ENCODE results near the gene S100A6. TPM values are rescaled to one million over a fixed set of nuclear protein-coding genes. Genes with fewer than 3 reads are reported as not detected.

The S100A6 gene
- polyA plus RNA-seq, 2 donors: 936 to 2,978 TPM

GRCh38 chr1:153509036-153509435 is 26.8 kb downstream of the S100A6 start:
- H3K9me3 ChIP-seq (ENCODE audit: control insufficient read depth in 2 of 2, insufficient read depth in 1 of 2, low read depth in 1 of 2, low read length in 1 of 2): no peaks in the 10 kb centered on the region
- peaks cover 4 to 7% of the 10 kb centered on the region in 2 donors for H3K4me1 ChIP-seq (ENCODE audit: control insufficient read depth in 2 of 2, insufficient read depth in 2 of 2, low read length in 1 of 2)
- H3K36me3 ChIP-seq (ENCODE audit: control insufficient read depth in 2 of 2, insufficient read depth in 2 of 2, low read length in 1 of 2): no peaks in the 10 kb centered on the region
- H3K4me3 ChIP-seq (ENCODE audit: low read depth in 1 of 2, low read length in 2 of 2): no peak overlapping the region
- no peak overlapping the region for H3K27ac ChIP-seq (ENCODE audit: low read depth in 2 of 2, low read length in 1 of 2)
- no peaks in the 10 kb centered on the region for H3K27me3 ChIP-seq (ENCODE audit: control insufficient read depth in 1 of 2, insufficient read depth in 2 of 2, low read length in 2 of 2)
- WGBS, 2 donors: 76 to 90% methylated on average over 3 of the region's 3 CpGs

GRCh38 chr1:153507926-153508583 is 27.7 kb downstream of the S100A6 start:
- Histone ChIP-seq H3K27ac (ENCODE audit: low read depth in 2 of 2, low read length in 1 of 2) (no peak overlapping the region), H3K27me3 (ENCODE audit: control insufficient read depth in 1 of 2, insufficient read depth in 2 of 2, low read length in 2 of 2) (no peaks in the 10 kb centered on the region), H3K4me1 (ENCODE audit: control insufficient read depth in 2 of 2, insufficient read depth in 2 of 2, low read length in 1 of 2) (peaks cover 4 to 7% of the 10 kb centered on the region in 2 donors), H3K9me3 (ENCODE audit: control insufficient read depth in 2 of 2, insufficient read depth in 1 of 2, low read depth in 1 of 2, low read length in 1 of 2) (no peaks in the 10 kb centered on the region), H3K36me3 (ENCODE audit: control insufficient read depth in 2 of 2, insufficient read depth in 2 of 2, low read length in 1 of 2) (no peaks in the 10 kb centered on the region), H3K4me3 (ENCODE audit: low read depth in 1 of 2, low read length in 2 of 2) (no peak overlapping the region)
- 85 to 87% methylated on average over 11 of the region's 11 CpGs for WGBS, 2 donors

GRCh38 chr1:153506831-153507413 is 28.9 kb downstream of the S100A6 start:
- 27 to 32% methylated on average over 7 of the region's 7 CpGs for WGBS, 2 donors
- peaks cover 4% of the 10 kb centered on the region in 2 donors for H3K4me1 ChIP-seq (ENCODE audit: control insufficient read depth in 2 of 2, insufficient read depth in 2 of 2, low read length in 1 of 2)
- no peak overlapping the region for H3K4me3 ChIP-seq (ENCODE audit: low read depth in 1 of 2, low read length in 2 of 2)
- H3K27me3 ChIP-seq (ENCODE audit: control insufficient read depth in 1 of 2, insufficient read depth in 2 of 2, low read length in 2 of 2): no peaks in the 10 kb centered on the region
- peak overlapping the region; percentile 57 to 89 for H3K27ac ChIP-seq (ENCODE audit: low read depth in 2 of 2, low read length in 1 of 2)
- H3K36me3 ChIP-seq (ENCODE audit: control insufficient read depth in 2 of 2, insufficient read depth in 2 of 2, low read length in 1 of 2): no peaks in the 10 kb centered on the region
- H3K9me3 ChIP-seq (ENCODE audit: control insufficient read depth in 2 of 2, insufficient read depth in 1 of 2, low read depth in 1 of 2, low read length in 1 of 2): no peaks in the 10 kb centered on the region

- Histone ChIP-seq H3K4me1 (ENCODE audit: control insufficient read depth in 2 of 2, insufficient read depth in 2 of 2, low read length in 1 of 2) (peaks cover 4% of the 10 kb centered on the region in 2 donors), H3K4me3 (ENCODE audit: low read depth in 1 of 2, low read length in 2 of 2) (no peak overlapping the region), H3K36me3 (ENCODE audit: control insufficient read depth in 2 of 2, insufficient read depth in 2 of 2, low read length in 1 of 2) (no peaks in the 10 kb centered on the region), H3K27ac (ENCODE audit: low read depth in 2 of 2, low read length in 1 of 2) (peak overlapping the region in 1 of 2 donors; percentile 89), H3K9me3 (ENCODE audit: control insufficient read depth in 2 of 2, insufficient read depth in 1 of 2, low read depth in 1 of 2, low read length in 1 of 2) (no peaks in the 10 kb centered on the region), H3K27me3 (ENCODE audit: control insufficient read depth in 1 of 2, insufficient read depth in 2 of 2, low read length in 2 of 2) (no peaks in the 10 kb centered on the region)
- WGBS, 2 donors: 78 to 89% methylated on average over 5 of the region's 5 CpGs
Measured at GRCh38 chr1:153506386-153506785, 29.4 kb downstream of the S100A6 start.

- Histone ChIP-seq H3K36me3 (ENCODE audit: control insufficient read depth in 2 of 2, insufficient read depth in 2 of 2, low read length in 1 of 2) (no peaks in the 10 kb centered on the region), H3K4me3 (ENCODE audit: low read depth in 1 of 2, low read length in 2 of 2) (no peak overlapping the region), H3K4me1 (ENCODE audit: control insufficient read depth in 2 of 2, insufficient read depth in 2 of 2, low read length in 1 of 2) (peaks cover 4% of the 10 kb centered on the region in 2 donors), H3K9me3 (ENCODE audit: control insufficient read depth in 2 of 2, insufficient read depth in 1 of 2, low read depth in 1 of 2, low read length in 1 of 2) (no peaks in the 10 kb centered on the region), H3K27me3 (ENCODE audit: control insufficient read depth in 1 of 2, insufficient read depth in 2 of 2, low read length in 2 of 2) (no peaks in the 10 kb centered on the region), H3K27ac (ENCODE audit: low read depth in 2 of 2, low read length in 1 of 2) (no peak overlapping the region)
- WGBS, 2 donors: 87 to 88% methylated on average over 1 of the region's 1 CpG
Measured at GRCh38 chr1:153505576-153505975, 30.2 kb downstream of the S100A6 start.

GRCh38 chr1:153503766-153504165 is 32.0 kb downstream of the S100A6 start:
- no peaks in the 10 kb centered on the region for H3K9me3 ChIP-seq (ENCODE audit: control insufficient read depth in 2 of 2, insufficient read depth in 1 of 2, low read depth in 1 of 2, low read length in 1 of 2)
- H3K27ac ChIP-seq (ENCODE audit: low read depth in 2 of 2, low read length in 1 of 2): no peak overlapping the region
- no peaks in the 10 kb centered on the region for H3K27me3 ChIP-seq (ENCODE audit: control insufficient read depth in 1 of 2, insufficient read depth in 2 of 2, low read length in 2 of 2)
- H3K36me3 ChIP-seq (ENCODE audit: control insufficient read depth in 2 of 2, insufficient read depth in 2 of 2, low read length in 1 of 2): no peaks in the 10 kb centered on the region
- peaks cover 4% of the 10 kb centered on the region in 2 donors for H3K4me1 ChIP-seq (ENCODE audit: control insufficient read depth in 2 of 2, insufficient read depth in 2 of 2, low read length in 1 of 2)
- H3K4me3 ChIP-seq (ENCODE audit: low read depth in 1 of 2, low read length in 2 of 2): no peak overlapping the region
- WGBS, 2 donors: 76 to 77% methylated on average over 3 of the region's 3 CpGs

- no peaks in the 10 kb centered on the region for H3K27me3 ChIP-seq (ENCODE audit: control insufficient read depth in 1 of 2, insufficient read depth in 2 of 2, low read length in 2 of 2)
- H3K4me1 ChIP-seq (ENCODE audit: control insufficient read depth in 2 of 2, insufficient read depth in 2 of 2, low read length in 1 of 2): no peaks in the 10 kb centered on the region
- 23 to 25% methylated on average over 2 of the region's 2 CpGs for WGBS, 2 donors
- no peak overlapping the region for H3K4me3 ChIP-seq (ENCODE audit: low read depth in 1 of 2, low read length in 2 of 2)
- no peaks in the 10 kb centered on the region for H3K36me3 ChIP-seq (ENCODE audit: control insufficient read depth in 2 of 2, insufficient read depth in 2 of 2, low read length in 1 of 2)
- H3K27ac ChIP-seq (ENCODE audit: low read depth in 2 of 2, low read length in 1 of 2): no peak overlapping the region
- H3K9me3 ChIP-seq (ENCODE audit: control insufficient read depth in 2 of 2, insufficient read depth in 1 of 2, low read depth in 1 of 2, low read length in 1 of 2): no peaks in the 10 kb centered on the region
Measured at GRCh38 chr1:153498746-153499145, 37.0 kb downstream of the S100A6 start.

GRCh38 chr1:153495536-153495935 is 40.3 kb downstream of the S100A6 start:
- no peaks in the 10 kb centered on the region for H3K36me3 ChIP-seq (ENCODE audit: control insufficient read depth in 2 of 2, insufficient read depth in 2 of 2, low read length in 1 of 2)
- H3K4me1 ChIP-seq (ENCODE audit: control insufficient read depth in 2 of 2, insufficient read depth in 2 of 2, low read length in 1 of 2): peaks cover 3 to 6% of the 10 kb centered on the region in 2 donors
- H3K27me3 ChIP-seq (ENCODE audit: control insufficient read depth in 1 of 2, insufficient read depth in 2 of 2, low read length in 2 of 2): no peaks in the 10 kb centered on the region
- H3K27ac ChIP-seq (ENCODE audit: low read depth in 2 of 2, low read length in 1 of 2): no peak overlapping the region
- H3K9me3 ChIP-seq (ENCODE audit: control insufficient read depth in 2 of 2, insufficient read depth in 1 of 2, low read depth in 1 of 2, low read length in 1 of 2): no peaks in the 10 kb centered on the region
- no peak overlapping the region for H3K4me3 ChIP-seq (ENCODE audit: low read depth in 1 of 2, low read length in 2 of 2)
- WGBS, 2 donors: 64 to 73% methylated on average over 6 of the region's 6 CpGs

GRCh38 chr1:153494976-153495535 is 40.7 kb downstream of the S100A6 start:
- Histone ChIP-seq H3K36me3 (ENCODE audit: control insufficient read depth in 2 of 2, insufficient read depth in 2 of 2, low read length in 1 of 2) (no peaks in the 10 kb centered on the region), H3K4me3 (ENCODE audit: low read depth in 1 of 2, low read length in 2 of 2) (no peak overlapping the region), H3K4me1 (ENCODE audit: control insufficient read depth in 2 of 2, insufficient read depth in 2 of 2, low read length in 1 of 2) (peaks cover 3 to 7% of the 10 kb centered on the region in 2 donors), H3K9me3 (ENCODE audit: control insufficient read depth in 2 of 2, insufficient read depth in 1 of 2, low read depth in 1 of 2, low read length in 1 of 2) (no peaks in the 10 kb centered on the region), H3K27me3 (ENCODE audit: control insufficient read depth in 1 of 2, insufficient read depth in 2 of 2, low read length in 2 of 2) (no peaks in the 10 kb centered on the region), H3K27ac (ENCODE audit: low read depth in 2 of 2, low read length in 1 of 2) (no peak overlapping the region)
- 40 to 41% methylated on average over 6 of the region's 6 CpGs for WGBS, 2 donors
